Suprapubic skin (tissue), 4 donors: Measurements from ENCODE around the gene GPN2. TPM values are rescaled to one million over a fixed set of nuclear protein-coding genes. Genes with fewer than 3 reads are reported as not detected.

Source experiments
- DNase-seq, 2 donors: peaks; one replicate each; pipeline ENCODE4 v3.0.0-alpha.2; 2019; ENCODE audit warnings: low spot score in 2 of 2
- H3K27ac ChIP-seq: fragments of 200-600 bp; sonication (generic); one replicate; pipeline ENCODE4 v1.5.1; 2019
- H3K27me3 ChIP-seq: fragments of 200-600 bp; sonication (generic); one replicate; pipeline ENCODE4 v1.5.1; 2019
- H3K36me3 ChIP-seq: fragments of 200-600 bp; sonication (generic); one replicate; pipeline ENCODE4 v1.5.1; 2019
- H3K4me1 ChIP-seq: fragments of 200-600 bp; sonication (generic); one replicate; pipeline ENCODE4 v1.5.1; 2019
- H3K4me3 ChIP-seq: fragments of 200-600 bp; sonication (generic); one replicate; pipeline ENCODE4 v1.5.1; 2019; ENCODE audit warnings: mild to moderate bottlenecking
- H3K9me3 ChIP-seq: fragments of 200-600 bp; sonication (generic); one replicate; pipeline ENCODE4 v1.5.1; 2019
- CTCF ChIP-seq, 2 donors: fragments of 200-600 bp in 1 of 2; fragments of 450-650 bp in 1 of 2; sonication (generic) in 1 of 2; IDR thresholded peaks; one replicate each; pipeline ENCODE4 v1.5.1; 2016 to 2019; ENCODE audit warnings: antibody characterized with exemption in 2 of 2, mild to moderate bottlenecking in 1 of 2, moderate library complexity in 1 of 2
- EP300 ChIP-seq: sonication (generic); formaldehyde crosslinking; IDR thresholded peaks from one replicate; pipeline ENCODE4 v1.6.1; 2017; ENCODE audit warnings: antibody characterized with exemption
- POLR2A ChIP-seq, 2 donors: fragments of 450-650 bp; IDR thresholded peaks; one replicate each; pipeline ENCODE4 v1.6.1; 2017; ENCODE audit warnings: antibody characterized with exemption in 2 of 2, mild to moderate bottlenecking in 2 of 2, moderate library complexity in 2 of 2
- POLR2AphosphoS5 ChIP-seq, 3 donors: sonication (generic); formaldehyde crosslinking; IDR thresholded peaks; one replicate each; pipeline ENCODE4 v1.6.1; 2017; ENCODE audit warnings: antibody characterized with exemption in 3 of 3
- WGBS: methylation state at CpG from one replicate; pipeline ENCODE4 v1.1.5; 2018; 5-methylcytosine and 5-hydroxymethylcytosine counted together
- total RNA-seq, 4 donors: library from RNA; depleted of rRNA; stranded (reverse); fragments of >200 nt; gene quantifications; one replicate each; pipeline ENCODE4 v1.1.0, GENCODE V29; 2016

Gene GPN2
- total RNA-seq, 4 donors from 2014 or later = 13.2 to 25.3 (median 18.8) TPM

- no peak overlapping the region for H3K4me3 ChIP-seq
- DNase-seq = no peak
- H3K4me1 ChIP-seq = no peaks in the 10 kb centered on the region
- no peaks in the 10 kb centered on the region for H3K36me3 ChIP-seq
- H3K27me3 ChIP-seq = no peaks in the 10 kb centered on the region
- WGBS = 69% methylated on average over 5 of the region's 5 CpGs
- no peak overlapping the region for H3K27ac ChIP-seq
- TF ChIP-seq POLR2A (IDR thresholded peaks at IDR 0.05) = no peak
- no peak for TF ChIP-seq EP300
- no peak for TF ChIP-seq POLR2AphosphoS5 (IDR thresholded peaks at IDR 0.05)
- TF ChIP-seq CTCF (IDR thresholded peaks at IDR 0.05) = no peak
- H3K9me3 ChIP-seq = no peaks in the 10 kb centered on the region
Measured at GRCh38 chr1:26915204-26915842, 25.2 kb upstream of the GPN2 start.

- no peaks in the 10 kb centered on the region for H3K27me3 ChIP-seq
- 95% methylated on average over 11 of the region's 16 CpGs for WGBS
- no peaks in the 10 kb centered on the region for H3K9me3 ChIP-seq
- DNase-seq = no peak
- TF ChIP-seq EP300 = no peak
- no peak for TF ChIP-seq CTCF (IDR thresholded peaks at IDR 0.05)
- H3K4me3 ChIP-seq = no peak within 1 kb of the TSS
- H3K27ac ChIP-seq = no peak within 1 kb of the TSS
- no peaks in the 10 kb centered on the region for H3K36me3 ChIP-seq
- H3K4me1 ChIP-seq = no peaks in the 10 kb centered on the region
Measured at GRCh38 chr1:26913754-26914619, 23.9 kb upstream of the GPN2 start, which contains the start of gene NR0B2. NR0B2 (minus strand) TSS chr1:26913975; CDS start chr1:26913940, 35 bp downstream.

GRCh38 chr1:26913389-26913753 is 23.3 kb upstream of the GPN2 start:
- no peak overlapping the region for H3K4me3 ChIP-seq
- no peak for TF ChIP-seq POLR2A (IDR thresholded peaks at IDR 0.05)
- TF ChIP-seq POLR2AphosphoS5 (IDR thresholded peaks at IDR 0.05) = no peak
- no peak for TF ChIP-seq CTCF (IDR thresholded peaks at IDR 0.05)
- no peak for TF ChIP-seq EP300
- 100% methylated on average over 1 of the region's 5 CpGs for WGBS
- no peaks in the 10 kb centered on the region for H3K36me3 ChIP-seq
- no peak overlapping the region for H3K27ac ChIP-seq
- DNase-seq = no peak
- H3K27me3 ChIP-seq = no peaks in the 10 kb centered on the region
- H3K9me3 ChIP-seq = no peaks in the 10 kb centered on the region
- H3K4me1 ChIP-seq = no peaks in the 10 kb centered on the region

- Histone ChIP-seq H3K27ac (no peak overlapping the region), H3K4me1 (no peaks in the 10 kb centered on the region)
- WGBS = 74% methylated on average over 2 of the region's 2 CpGs
Measured at GRCh38 chr1:26912147-26912490, 22.0 kb upstream of the GPN2 start.

GRCh38 chr1:26911399-26912146 is 21.5 kb upstream of the GPN2 start:
- no peak overlapping the region for H3K4me3 ChIP-seq
- no peak for TF ChIP-seq POLR2A (IDR thresholded peaks at IDR 0.05)
- no peak for TF ChIP-seq CTCF (IDR thresholded peaks at IDR 0.05)
- TF ChIP-seq EP300 = no peak
- TF ChIP-seq POLR2AphosphoS5 (IDR thresholded peaks at IDR 0.05) = no peak
- H3K9me3 ChIP-seq = no peaks in the 10 kb centered on the region
- no peak for DNase-seq
- H3K27ac ChIP-seq = no peak overlapping the region
- H3K36me3 ChIP-seq = no peaks in the 10 kb centered on the region
- H3K4me1 ChIP-seq = no peaks in the 10 kb centered on the region
- 94% methylated on average over 8 of the region's 8 CpGs for WGBS
- no peaks in the 10 kb centered on the region for H3K27me3 ChIP-seq

More at GRCh38 chr1:26912147-26912490, 22.0 kb upstream of the GPN2 start:
- Histone ChIP-seq H3K4me3 (no peak overlapping the region), H3K36me3 (no peaks in the 10 kb centered on the region), H3K27me3 (no peaks in the 10 kb centered on the region), H3K9me3 (no peaks in the 10 kb centered on the region)
- TF ChIP-seq EP300 (no peak), POLR2A (IDR thresholded peaks at IDR 0.05) (no peak)
- DNase-seq = no peak
